Neuronal stem cell (in vitro differentiated cells): ENCODE results near the gene MSLN.

Experiments
- DNase-seq: peaks from one replicate; pipeline ENCODE4 v3.0.0-alpha.2; 2013; ENCODE audit warnings: low spot score
- H2AFZ ChIP-seq: one replicate; pipeline ENCODE4 v1.6.1; 2013; ENCODE audit warnings: mild to moderate bottlenecking, low read length, inconsistent platforms
- H2AK5ac ChIP-seq: 2 replicates; pipeline ENCODE4 v1.6.1; 2013; ENCODE audit warnings: low read depth, mild to moderate bottlenecking, inconsistent platforms, low read length, moderate library complexity, mixed read lengths
- H2BK120ac ChIP-seq: 2 replicates; pipeline ENCODE4 v1.6.1; 2013; ENCODE audit warnings: low read depth, mild to moderate bottlenecking, inconsistent platforms, low read length, moderate library complexity, mixed read lengths
- H2BK12ac ChIP-seq: one replicate; pipeline ENCODE4 v1.6.1; 2013; ENCODE audit warnings: low read length, inconsistent platforms
- H2BK15ac ChIP-seq: 2 replicates; pipeline ENCODE4 v1.6.1; 2013; ENCODE audit warnings: mild to moderate bottlenecking, low read length, inconsistent platforms, mixed read lengths
- H2BK5ac ChIP-seq: one replicate; pipeline ENCODE4 v1.6.1; 2013; ENCODE audit warnings: inconsistent platforms, mild to moderate bottlenecking, low read length, moderate library complexity
- H3K14ac ChIP-seq: one replicate; pipeline ENCODE4 v1.6.1; 2013; ENCODE audit warnings: low read length, inconsistent platforms
- H3K18ac ChIP-seq: 2 replicates; pipeline ENCODE4 v1.6.1; 2013; ENCODE audit warnings: low read length, inconsistent platforms
- H3K23ac ChIP-seq: 2 replicates; pipeline ENCODE4 v1.6.1; 2013; ENCODE audit warnings: low read depth, mild to moderate bottlenecking, mixed read lengths, low read length, inconsistent platforms; ENCODE audit not compliant: poor library complexity
- H3K27ac ChIP-seq: replicated peaks from 3 replicates; pipeline ENCODE4 v1.5.1; 2013; ENCODE audit warnings: low read length, inconsistent platforms
- H3K27me3 ChIP-seq, 3 experiments: 2 replicates each; pipeline ENCODE4 v1.6.1; 2013; ENCODE audit warnings: low read length in 3 of 3, mild to moderate bottlenecking in 2 of 3, inconsistent platforms in 1 of 3, low read depth in 1 of 3, mixed read lengths in 1 of 3, moderate library complexity in 1 of 3; ENCODE audit not compliant: control insufficient read depth in 3 of 3, insufficient read depth in 3 of 3
- H3K36me3 ChIP-seq, 2 donors: replicated peaks in 1 of 2; 2 replicates each; pipeline ENCODE4 v1.6.1; 2013; ENCODE audit warnings: low read length in 2 of 2; ENCODE audit not compliant: control insufficient read depth in 2 of 2, insufficient read depth in 2 of 2
- H3K4ac ChIP-seq: 2 replicates; pipeline ENCODE4 v1.6.1; 2013; ENCODE audit warnings: inconsistent platforms, mild to moderate bottlenecking, low read length, moderate library complexity
- H3K4me1 ChIP-seq, 2 donors: 1 replicate in 1 of 2; 2 replicates in 1 of 2; pipeline ENCODE4 v1.6.1; 2013; ENCODE audit warnings: low read length in 2 of 2, low read depth in 1 of 2; ENCODE audit not compliant: control insufficient read depth in 2 of 2, insufficient read depth in 1 of 2
- H3K4me2 ChIP-seq: one replicate; pipeline ENCODE4 v1.6.1; 2013; ENCODE audit warnings: mild to moderate bottlenecking, low read length, inconsistent platforms; ENCODE audit not compliant: insufficient read depth, poor library complexity, severe bottlenecking
- H3K4me3 ChIP-seq, 2 donors: 2 replicates each; pipeline ENCODE4 v1.5.1; 2013; ENCODE audit warnings: low read length in 2 of 2, mild to moderate bottlenecking in 2 of 2, inconsistent platforms in 1 of 2, moderate library complexity in 1 of 2
- H3K79me1 ChIP-seq: one replicate; pipeline ENCODE4 v1.6.1; 2013; ENCODE audit warnings: low read depth, mild to moderate bottlenecking, inconsistent platforms, low read length, moderate library complexity
- H3K9ac ChIP-seq: one replicate; pipeline ENCODE4 v1.6.1; 2013; ENCODE audit warnings: mild to moderate bottlenecking, low read depth, low read length, inconsistent platforms; ENCODE audit not compliant: poor library complexity
- H3K9me3 ChIP-seq, 2 donors: replicated peaks in 1 of 2; 2 replicates each; pipeline versions ENCODE3 to v1.6.1; 2013; ENCODE audit warnings: low read length in 2 of 2, mild to moderate bottlenecking in 2 of 2, inconsistent platforms in 1 of 2, low read depth in 1 of 2, mixed read lengths in 1 of 2, moderate library complexity in 1 of 2; ENCODE audit not compliant: control insufficient read depth in 2 of 2, insufficient read depth in 1 of 2
- H4K8ac ChIP-seq: one replicate; pipeline ENCODE4 v1.6.1; 2013; ENCODE audit warnings: low read depth, mild to moderate bottlenecking, inconsistent platforms, low read length, moderate library complexity
- H4K91ac ChIP-seq: one replicate; pipeline ENCODE4 v1.6.1; 2013; ENCODE audit warnings: low read length, low read depth, mild to moderate bottlenecking, inconsistent platforms; ENCODE audit not compliant: poor library complexity
- WGBS, 2 donors: extraction: QIAGEN DNeasy Blood & Tissue Kit; methylation state at CpG; one replicate each; pipeline ENCODE4 v1.1.7; 2013; ENCODE audit warnings: missing lambda C conversion rate in 2 of 2, mixed read lengths in 1 of 2; ENCODE audit not compliant: insufficient read length in 2 of 2, insufficient replicate concordance in 1 of 2; ENCODE audit errors: extremely low coverage in 2 of 2; 5-methylcytosine and 5-hydroxymethylcytosine counted together

Gene MSLN

DNA sequence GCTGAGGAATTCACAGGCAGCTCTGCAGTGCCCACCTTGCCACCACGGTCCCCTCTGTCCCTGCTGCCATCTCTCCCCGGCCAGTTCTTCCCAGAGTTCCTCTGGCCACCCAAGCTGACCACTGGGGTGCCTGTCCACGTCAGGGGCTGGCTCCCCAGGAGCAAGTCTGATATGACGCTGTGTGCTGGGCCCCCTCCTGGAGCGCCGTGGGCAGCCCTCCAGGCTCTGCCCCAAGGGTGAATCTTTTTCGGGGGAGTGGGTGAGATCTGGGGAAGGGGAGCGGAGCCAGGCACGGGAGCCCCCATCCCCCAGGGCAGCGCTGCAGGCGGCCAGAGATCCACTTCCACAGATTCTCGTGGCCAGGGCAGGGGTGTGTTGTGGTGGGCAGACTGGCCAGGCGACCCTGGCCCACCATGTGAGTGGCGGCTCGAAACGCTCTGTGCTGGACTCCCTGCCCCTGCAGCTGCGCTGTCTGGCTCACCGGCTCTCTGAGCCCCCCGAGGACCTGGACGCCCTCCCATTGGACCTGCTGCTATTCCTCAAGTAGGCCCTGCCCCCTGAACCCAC is 3.7 kb downstream of the MSLN start:
- H3K36me3 ChIP-seq, result no peaks in the 10 kb centered on the region
- peaks cover 5% of the 10 kb centered on the region for H3K79me1 ChIP-seq
- peaks cover 0 to 15% (median 0%) of the 10 kb centered on the region in 3 experiments for H3K27me3 ChIP-seq
- no peaks in the 10 kb centered on the region for H3K9me3 ChIP-seq
- no peak overlapping the region for H4K91ac ChIP-seq
- H3K18ac ChIP-seq, result peak overlapping the region; percentile 44
- H2BK12ac ChIP-seq, result peak overlapping the region; percentile 14
- DNase-seq, result no peak
- no peak overlapping the region for H4K8ac ChIP-seq
- H2BK120ac ChIP-seq, result no peak overlapping the region
- H2AK5ac ChIP-seq, result peak overlapping the region; percentile 91
- H3K4ac ChIP-seq, result peak overlapping the region; percentile 66
- H3K27ac ChIP-seq, result no peak overlapping the region
- peak overlapping the region; percentile 85 for H2BK15ac ChIP-seq
- no peak overlapping the region for H3K9ac ChIP-seq
- H3K4me3 ChIP-seq, result no peak overlapping the region
- WGBS, 2 donors, result no CpG with 5 or more reads among the region's 20 CpGs
- H3K14ac ChIP-seq, result peak overlapping the region; percentile 9
- H3K4me1 ChIP-seq, result peaks cover 8 to 19% of the 10 kb centered on the region in 2 donors
- no peak overlapping the region for H3K23ac ChIP-seq
- no peak overlapping the region for H2AFZ ChIP-seq
- H2BK5ac ChIP-seq, result no peak overlapping the region
- H3K4me2 ChIP-seq, result no peak overlapping the region

DNA sequence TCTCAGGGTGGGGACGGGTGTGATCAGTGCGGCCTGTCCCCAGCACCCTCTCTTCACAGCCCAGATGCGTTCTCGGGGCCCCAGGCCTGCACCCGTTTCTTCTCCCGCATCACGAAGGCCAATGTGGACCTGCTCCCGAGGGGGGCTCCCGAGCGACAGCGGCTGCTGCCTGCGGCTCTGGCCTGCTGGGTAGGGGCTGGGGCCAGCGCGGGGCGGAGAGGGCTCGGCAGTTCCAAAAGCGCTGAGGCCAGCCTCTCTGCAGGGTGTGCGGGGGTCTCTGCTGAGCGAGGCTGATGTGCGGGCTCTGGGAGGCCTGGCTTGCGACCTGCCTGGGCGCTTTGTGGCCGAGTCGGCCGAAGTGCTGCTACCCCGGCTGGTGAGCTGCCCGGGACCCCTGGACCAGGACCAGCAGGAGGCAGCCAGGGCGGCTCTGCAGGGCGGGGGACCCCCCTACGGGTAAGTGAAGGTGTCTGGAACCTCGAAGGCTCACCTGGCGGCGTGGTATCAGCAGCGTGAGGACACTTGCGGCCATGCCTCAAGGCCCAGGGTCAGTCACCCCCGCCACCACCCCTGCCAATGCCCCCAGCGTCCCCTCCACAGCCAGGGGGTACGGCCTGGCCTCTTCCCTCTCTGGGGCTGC is 4.4 kb downstream of the MSLN start:
- Histone ChIP-seq H2BK12ac (peak overlapping the region; percentile 73), H3K9me3 (no peaks in the 10 kb centered on the region), H3K4me1 (peaks cover 5 to 16% of the 10 kb centered on the region in 2 donors), H4K8ac (no peak overlapping the region), H3K14ac (peak overlapping the region; percentile 71), H2BK15ac (peak overlapping the region; percentile 85), H2AK5ac (peak overlapping the region; percentile 90), H3K4me3 (no peak overlapping the region), H3K27ac (no peak overlapping the region), H4K91ac (no peak overlapping the region), H3K27me3 (peaks cover 0 to 14% (median 0%) of the 10 kb centered on the region in 3 experiments), H3K23ac (no peak overlapping the region), H3K4ac (no peak overlapping the region), H2AFZ (no peak overlapping the region), H3K9ac (peak overlapping the region; percentile 21), H3K18ac (peak overlapping the region; percentile 80), H3K79me1 (peaks cover 5% of the 10 kb centered on the region), H3K36me3 (no peaks in the 10 kb centered on the region), H3K4me2 (no peak overlapping the region), H2BK120ac (no peak overlapping the region), H2BK5ac (no peak overlapping the region)
- no CpG with 5 or more reads among the region's 38 CpGs for WGBS, 2 donors
- DNase-seq, result no peak

DNA sequence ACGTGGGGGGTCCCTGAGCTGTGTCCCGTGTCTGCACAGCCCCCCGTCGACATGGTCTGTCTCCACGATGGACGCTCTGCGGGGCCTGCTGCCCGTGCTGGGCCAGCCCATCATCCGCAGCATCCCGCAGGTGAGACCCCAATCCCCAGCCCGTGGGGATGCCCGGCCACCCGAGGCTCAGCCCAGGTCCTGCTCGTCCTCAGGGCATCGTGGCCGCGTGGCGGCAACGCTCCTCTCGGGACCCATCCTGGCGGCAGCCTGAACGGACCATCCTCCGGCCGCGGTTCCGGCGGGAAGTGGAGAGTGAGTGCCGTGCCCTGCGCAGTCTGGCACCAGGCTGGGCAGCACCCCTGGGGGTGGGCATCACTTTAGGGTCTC is 4.9 kb downstream of the MSLN start:
- no CpG with 5 or more reads among the region's 29 CpGs for WGBS, 2 donors
- no peak overlapping the region for H3K4me3 ChIP-seq
- H3K4me2 ChIP-seq, result no peak overlapping the region
- H2BK15ac ChIP-seq, result peak overlapping the region; percentile 85
- peak overlapping the region; percentile 90 for H2AK5ac ChIP-seq
- peak overlapping the region; percentile 21 for H3K9ac ChIP-seq
- H3K4me1 ChIP-seq, result peaks cover 3 to 14% of the 10 kb centered on the region in 2 donors
- H2AFZ ChIP-seq, result no peak overlapping the region
- no peak overlapping the region for H2BK120ac ChIP-seq
- no peaks in the 10 kb centered on the region for H3K36me3 ChIP-seq
- no peak overlapping the region for H4K91ac ChIP-seq
- peaks cover 5% of the 10 kb centered on the region for H3K79me1 ChIP-seq
- H4K8ac ChIP-seq, result peak overlapping the region; percentile 65
- H2BK12ac ChIP-seq, result peak overlapping the region; percentile 73
- peak overlapping the region; percentile 80 for H3K18ac ChIP-seq
- H3K27me3 ChIP-seq, result peaks cover 0 to 11% (median 0%) of the 10 kb centered on the region in 3 experiments
- H3K9me3 ChIP-seq, result no peaks in the 10 kb centered on the region
- H3K27ac ChIP-seq, result no peak overlapping the region
- no peak overlapping the region for H2BK5ac ChIP-seq
- no peak overlapping the region for H3K23ac ChIP-seq
- peak overlapping the region; percentile 71 for H3K14ac ChIP-seq
- no peak for DNase-seq
- H3K4ac ChIP-seq, result no peak overlapping the region

DNA sequence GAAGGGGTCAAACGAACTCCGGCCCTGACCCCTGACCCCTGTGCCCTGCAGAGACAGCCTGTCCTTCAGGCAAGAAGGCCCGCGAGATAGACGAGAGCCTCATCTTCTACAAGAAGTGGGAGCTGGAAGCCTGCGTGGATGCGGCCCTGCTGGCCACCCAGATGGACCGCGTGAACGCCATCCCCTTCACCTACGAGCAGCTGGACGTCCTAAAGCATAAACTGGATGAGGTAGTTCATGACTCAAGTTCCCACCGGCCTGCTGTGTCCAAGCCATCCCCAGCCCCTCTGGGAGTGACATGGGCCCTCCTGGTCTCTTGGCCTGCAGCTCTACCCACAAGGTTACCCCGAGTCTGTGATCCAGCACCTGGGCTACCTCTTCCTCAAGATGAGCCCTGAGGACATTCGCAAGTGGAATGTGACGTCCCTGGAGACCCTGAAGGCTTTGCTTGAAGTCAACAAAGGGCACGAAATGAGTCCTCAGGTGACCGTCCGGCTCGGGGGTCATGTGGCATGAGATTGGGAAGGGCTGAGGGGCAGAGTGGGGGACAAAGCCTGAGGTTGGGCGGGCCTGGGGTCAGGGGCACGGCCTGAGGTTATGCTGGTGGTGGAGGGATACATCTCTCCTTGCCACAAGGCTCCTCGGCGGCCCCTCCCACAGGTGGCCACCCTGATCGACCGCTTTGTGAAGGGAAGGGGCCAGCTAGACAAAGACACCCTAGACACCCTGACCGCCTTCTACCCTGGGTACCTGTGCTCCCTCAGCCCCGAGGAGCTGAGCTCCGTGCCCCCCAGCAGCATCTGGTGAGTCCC is 5.7 kb downstream of the MSLN start:
- Histone ChIP-seq H3K9me3 (no peaks in the 10 kb centered on the region), H3K27ac (no peak overlapping the region), H3K79me1 (peaks cover 5% of the 10 kb centered on the region), H2BK120ac (no peak overlapping the region), H2AFZ (no peak overlapping the region), H3K4ac (no peak overlapping the region), H3K9ac (no peak overlapping the region), H4K8ac (no peak overlapping the region), H2BK15ac (peak overlapping the region; percentile 93), H3K27me3 (peaks cover 0 to 10% (median 0%) of the 10 kb centered on the region in 3 experiments), H3K4me2 (no peak overlapping the region), H4K91ac (no peak overlapping the region), H3K18ac (peak overlapping the region; percentile 13), H3K4me3 (no peak overlapping the region), H3K36me3 (no peaks in the 10 kb centered on the region), H2BK12ac (peak overlapping the region; percentile 73), H2BK5ac (no peak overlapping the region), H2AK5ac (peak overlapping the region; percentile 90), H3K4me1 (peaks cover 0 to 10% of the 10 kb centered on the region in 2 donors), H3K14ac (no peak overlapping the region), H3K23ac (peak overlapping the region; percentile 23)
- DNase-seq, result no peak
- WGBS, 2 donors, result no CpG with 5 or more reads among the region's 29 CpGs
